Measurements from ENCODE around the gene CANT1.

CANT1 gene

GRCh38 chr17:78985395-78985794, 24.2 kb downstream of the CANT1 start:
- H3K4me3 ChIP-seq (ENCODE audit: low read length) = no peak overlapping the region
- DNase-seq (ENCODE audit: low read depth) = no peak
- TF ChIP-seq CTCF (conservative IDR thresholded peaks at IDR 0.05; ENCODE audit: low read depth, low read length) = no peak

GRCh38 chr17:78981010-78981888, 28.3 kb downstream of the CANT1 start:
- no peak for DNase-seq (ENCODE audit: low read depth)

GRCh38 chr17:78980624-78980972, 29.0 kb downstream of the CANT1 start:
- no peak for DNase-seq (ENCODE audit: low read depth)
- no peak overlapping the region for H3K4me3 ChIP-seq (ENCODE audit: low read length)
- TF ChIP-seq CTCF (conservative IDR thresholded peaks at IDR 0.05; ENCODE audit: low read depth, low read length) = no peak

More at GRCh38 chr17:78981010-78981888, 28.3 kb downstream of the CANT1 start:
- no peak for TF ChIP-seq CTCF (conservative IDR thresholded peaks at IDR 0.05; ENCODE audit: low read depth, low read length)
- H3K4me3 ChIP-seq (ENCODE audit: low read length) = no peak overlapping the region

- DNase-seq (ENCODE audit: low read depth) = peak; percentile 93
- peak within 1 kb of the TSS; percentile 60 for H3K4me3 ChIP-seq (ENCODE audit: low read length)
- TF ChIP-seq CTCF (conservative IDR thresholded peaks at IDR 0.05; ENCODE audit: low read depth, low read length) = no peak
Measured at GRCh38 chr17:78979780-78980623, 29.6 kb downstream of the CANT1 start, which contains the start of gene LGALS3BP. LGALS3BP (minus strand) TSS chr17:78979923; CDS start chr17:78977191, 2,732 bp downstream.

- peak overlapping the region; percentile 60 for H3K4me3 ChIP-seq (ENCODE audit: low read length)
- DNase-seq (ENCODE audit: low read depth) = no peak
- peak; percentile 28 for TF ChIP-seq CTCF (conservative IDR thresholded peaks at IDR 0.05; ENCODE audit: low read depth, low read length)
Measured at GRCh38 chr17:78977997-78978973, 31.3 kb downstream of the CANT1 start.

GRCh38 chr17:78977681-78977943, 32.0 kb downstream of the CANT1 start:
- TF ChIP-seq CTCF (conservative IDR thresholded peaks at IDR 0.05; ENCODE audit: low read depth, low read length) = no peak
- H3K4me3 ChIP-seq (ENCODE audit: low read length) = peak overlapping the region; percentile 60
- no peak for DNase-seq (ENCODE audit: low read depth)

Data from retinal pigment epithelial cell (primary cell).